Measurements from ENCODE around the gene PTX3.

Gene PTX3

DNA sequence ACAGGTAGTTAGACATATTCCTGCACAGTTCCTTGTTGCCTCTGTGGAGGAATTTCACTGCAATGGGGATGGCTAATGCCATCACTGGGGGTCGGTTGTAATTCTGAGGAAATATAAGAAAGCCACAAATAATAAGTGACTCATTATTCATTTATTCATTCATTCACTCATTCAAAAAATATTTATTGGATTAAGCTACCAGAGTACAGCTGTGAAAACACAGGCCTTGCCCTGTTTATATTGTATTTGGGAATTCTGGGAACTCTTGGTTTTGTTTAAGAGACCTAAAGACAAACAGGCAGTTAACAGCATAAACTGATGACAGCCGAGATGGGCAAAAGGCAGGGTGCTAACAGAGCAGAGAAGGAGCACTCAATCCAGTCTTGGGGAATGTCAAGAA, 23.6 kb downstream of the PTX3 start:
- TF ChIP-seq, protein P1, sequence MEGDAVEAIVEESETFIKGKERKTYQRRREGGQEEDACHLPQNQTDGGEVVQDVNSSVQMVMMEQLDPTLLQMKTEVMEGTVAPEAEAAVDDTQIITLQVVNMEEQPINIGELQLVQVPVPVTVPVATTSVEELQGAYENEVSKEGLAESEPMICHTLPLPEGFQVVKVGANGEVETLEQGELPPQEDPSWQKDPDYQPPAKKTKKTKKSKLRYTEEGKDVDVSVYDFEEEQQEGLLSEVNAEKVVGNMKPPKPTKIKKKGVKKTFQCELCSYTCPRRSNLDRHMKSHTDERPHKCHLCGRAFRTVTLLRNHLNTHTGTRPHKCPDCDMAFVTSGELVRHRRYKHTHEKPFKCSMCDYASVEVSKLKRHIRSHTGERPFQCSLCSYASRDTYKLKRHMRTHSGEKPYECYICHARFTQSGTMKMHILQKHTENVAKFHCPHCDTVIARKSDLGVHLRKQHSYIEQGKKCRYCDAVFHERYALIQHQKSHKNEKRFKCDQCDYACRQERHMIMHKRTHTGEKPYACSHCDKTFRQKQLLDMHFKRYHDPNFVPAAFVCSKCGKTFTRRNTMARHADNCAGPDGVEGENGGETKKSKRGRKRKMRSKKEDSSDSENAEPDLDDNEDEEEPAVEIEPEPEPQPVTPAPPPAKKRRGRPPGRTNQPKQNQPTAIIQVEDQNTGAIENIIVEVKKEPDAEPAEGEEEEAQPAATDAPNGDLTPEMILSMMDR (conservative IDR thresholded peaks at IDR 0.05) = no peak
- H3K27ac ChIP-seq = no peak overlapping the region

DNA sequence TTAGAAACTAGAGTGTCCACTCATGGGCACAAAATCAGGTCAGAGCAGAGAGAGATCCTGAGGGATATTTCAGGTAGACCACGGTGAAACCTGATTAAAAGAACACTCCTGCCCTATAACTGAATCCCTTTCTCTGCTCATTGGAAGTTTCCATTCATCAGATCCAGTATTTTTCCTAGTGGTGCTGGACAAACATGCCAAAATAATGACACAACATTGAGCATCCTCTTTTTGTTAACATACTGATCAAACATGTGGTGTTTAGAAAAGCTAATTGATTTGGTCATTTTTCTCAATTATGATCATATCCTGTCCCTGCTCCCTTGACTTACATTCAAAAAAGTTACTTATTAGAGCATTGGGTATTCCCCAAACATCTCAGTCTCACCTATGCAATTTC, 27.2 kb downstream of the PTX3 start:
- TF ChIP-seq, protein P1 (conservative IDR thresholded peaks at IDR 0.05) = no peak
- no peak overlapping the region for H3K27ac ChIP-seq

DNA sequence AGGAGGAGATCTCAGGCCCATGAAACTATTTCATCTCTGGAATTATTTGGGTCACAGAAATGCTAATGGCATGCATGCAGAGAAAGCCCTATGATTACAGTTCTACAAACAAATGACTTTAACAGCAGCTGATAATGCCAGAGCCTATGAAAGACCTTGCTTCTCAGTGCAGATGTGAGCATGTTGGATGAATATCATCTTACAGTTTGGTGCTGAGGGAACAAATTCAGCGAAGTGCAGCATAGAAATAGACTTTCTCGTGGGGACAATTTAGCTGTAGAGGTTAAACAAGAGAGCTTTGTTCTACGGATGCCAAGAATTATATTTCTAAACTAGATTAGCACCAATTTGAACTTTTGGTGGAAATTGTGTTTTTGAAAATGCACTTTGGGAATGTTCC, 27.7 kb downstream of the PTX3 start:
- H3K27ac ChIP-seq = no peak overlapping the region
- TF ChIP-seq, protein P1 (conservative IDR thresholded peaks at IDR 0.05) = no peak

DNA sequence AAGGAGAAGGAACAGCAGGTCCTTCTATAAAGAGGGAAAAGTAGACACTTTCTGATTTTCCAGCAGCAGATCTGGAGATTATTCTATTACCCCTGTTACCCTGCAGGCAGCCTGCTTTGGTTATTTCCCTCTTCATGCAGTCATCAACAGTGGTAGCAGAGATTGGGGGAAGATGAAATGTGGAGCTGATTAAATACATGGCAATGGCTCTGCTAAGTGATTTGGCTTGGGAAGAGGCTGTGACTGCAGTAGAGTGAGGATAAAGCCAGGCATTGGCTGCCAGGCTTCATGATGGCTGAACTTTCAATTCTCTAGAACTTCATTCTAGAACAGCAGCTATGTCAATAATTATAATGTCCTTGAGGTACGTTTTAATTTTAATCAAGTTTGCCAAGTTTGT, 29.1 kb downstream of the PTX3 start:
- H3K27ac ChIP-seq = no peak overlapping the region
- TF ChIP-seq, protein P1 (conservative IDR thresholded peaks at IDR 0.05) = no peak

DNA sequence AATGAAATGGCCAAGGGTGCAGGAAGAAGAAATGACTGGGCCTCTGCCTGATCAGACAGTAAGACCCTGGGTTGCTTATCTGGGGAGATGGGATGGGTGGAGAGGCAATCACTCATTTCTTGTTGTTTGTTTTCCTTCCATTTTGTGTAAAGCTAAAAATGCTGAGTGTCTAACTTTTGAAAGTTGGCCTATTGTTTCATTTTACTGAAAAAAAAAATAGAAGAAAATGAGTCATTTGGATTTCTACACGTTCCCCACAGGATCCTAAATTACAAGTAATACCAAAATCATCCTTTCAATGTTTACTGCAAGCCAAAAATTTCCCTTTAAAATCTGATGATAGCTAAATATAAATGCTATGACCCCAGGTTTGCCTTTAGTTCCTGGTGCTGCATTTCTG, 30.6 kb downstream of the PTX3 start:
- TF ChIP-seq, protein P1 (conservative IDR thresholded peaks at IDR 0.05) = no peak
- H3K27ac ChIP-seq = peak overlapping the region; percentile 19; the same call in 1 of the 2 replicates

DNA sequence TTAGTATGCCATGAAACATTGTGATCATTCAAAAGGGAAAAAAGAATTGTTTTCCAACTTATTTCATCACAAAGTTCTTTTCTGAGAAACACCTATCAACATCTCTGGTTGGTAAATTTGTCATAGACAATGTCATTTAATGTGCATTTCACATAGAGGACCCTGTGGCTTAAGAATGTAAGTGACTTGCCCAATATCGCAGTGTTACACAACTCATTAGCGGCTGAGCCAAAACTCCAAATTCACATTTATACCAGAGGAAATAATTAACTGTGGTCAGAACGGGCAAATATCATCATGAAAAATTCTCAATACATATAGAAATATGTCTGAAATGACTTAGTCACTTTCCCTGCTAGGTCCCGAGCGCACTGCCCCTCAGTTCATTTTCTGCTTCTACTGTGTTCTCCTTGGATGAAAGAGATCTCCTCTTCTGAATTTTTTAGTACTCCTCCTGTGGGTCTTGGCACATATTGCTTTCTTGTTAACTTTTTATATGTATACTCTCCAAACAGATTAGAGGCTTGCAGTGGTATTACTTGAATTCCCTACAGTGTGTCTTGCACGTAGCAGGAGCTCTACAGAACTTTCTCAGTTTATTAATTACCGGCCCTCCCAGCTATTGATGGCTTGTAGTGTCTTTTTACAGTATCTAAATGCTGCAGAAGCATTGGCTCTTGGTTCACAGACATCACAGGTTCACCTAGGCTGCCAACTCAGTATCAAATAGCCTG, 33.1 kb downstream of the PTX3 start:
- peak overlapping the region; percentile 95 for H3K27ac ChIP-seq
- TF ChIP-seq, protein P1 (conservative IDR thresholded peaks at IDR 0.05) = no peak

DNA sequence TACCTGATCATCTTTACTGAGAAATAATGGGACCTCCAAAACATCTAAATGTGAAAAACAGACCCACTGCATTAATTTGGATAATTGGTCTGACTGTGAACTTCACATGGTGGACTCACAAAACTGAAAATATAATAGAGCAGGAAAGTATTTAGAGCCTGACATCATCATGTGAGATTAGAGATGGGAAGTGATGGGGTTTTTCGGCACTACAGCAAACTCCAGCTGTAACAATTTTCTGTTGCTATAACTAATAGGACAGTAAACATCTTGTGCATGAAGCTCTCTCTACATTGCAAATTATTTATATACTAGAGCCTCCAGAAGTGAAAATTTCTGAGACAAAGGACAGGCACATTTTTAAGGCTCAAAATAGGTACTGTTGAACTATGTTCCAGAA, 34.4 kb downstream of the PTX3 start:
- peak overlapping the region; percentile 95 for H3K27ac ChIP-seq
- TF ChIP-seq, protein P1 (conservative IDR thresholded peaks at IDR 0.05) = no peak

Measured in VCaP (cell line).